IMR-90 (cell line): ENCODE data around the gene PAQR5. TPM values are rescaled to one million over a fixed set of nuclear protein-coding genes. Genes with fewer than 3 reads are reported as not detected.

Source experiments
- ATAC-seq: fragments of 200-7000 bp; cut with Tn5 transposase; 2 replicates; pipeline ENCODE4 v1.9.1; 2020; ENCODE audit warnings: low read depth, mild to moderate bottlenecking, moderate library complexity
- BruUV-seq: library from RNA; stranded (reverse); fragments of 400-500 nt; replicated peaks from 2 replicates; lab custom pipeline; 2021; lab: Mats Ljungman, UMichigan
- CTCF ChIA-PET: fragments of 300-600 bp; formaldehyde crosslinking; extraction: SDS; loops from one replicate; lab custom pipeline; 2021; ENCODE audit warnings: antibody characterized with exemption; lab: Yijun Ruan, JAX
- POLR2A ChIA-PET: fragments of 300-600 bp; sonication (Branson Sonifier 250); formaldehyde crosslinking; loops from one replicate; lab custom pipeline; 2022; ENCODE audit warnings: antibody characterized with exemption; ENCODE audit not compliant: unreplicated experiment; lab: Charles Lee
- DNase-seq: peaks from one replicate; pipeline ENCODE4 v3.0.0; 2013
- H2AFZ ChIP-seq: replicated peaks from 2 replicates; pipeline ENCODE3; 2013; ENCODE audit warnings: low read length, mild to moderate bottlenecking; ENCODE audit not compliant: poor library complexity
- H2AK5ac ChIP-seq: 2 replicates; pipeline ENCODE4 v1.6.1; 2013; ENCODE audit warnings: low read depth, low read length, inconsistent platforms
- H2AK9ac ChIP-seq: replicated peaks from 2 replicates; pipeline ENCODE3; 2013; ENCODE audit warnings: mild to moderate bottlenecking, low read depth, low read length, moderate library complexity; ENCODE audit not compliant: poor library complexity
- H2BK120ac ChIP-seq: 2 replicates; pipeline ENCODE4 v1.6.1; 2013; ENCODE audit warnings: low read depth, low read length, inconsistent platforms
- H2BK15ac ChIP-seq: 3 replicates; pipeline ENCODE4 v1.6.1; 2013; ENCODE audit warnings: low read depth, low read length, inconsistent platforms
- H2BK20ac ChIP-seq: 2 replicates; pipeline ENCODE4 v1.6.1; 2013; ENCODE audit warnings: low read depth, mild to moderate bottlenecking, inconsistent platforms, low read length, moderate library complexity
- H2BK5ac ChIP-seq: 2 replicates; pipeline ENCODE4 v1.6.1; 2013; ENCODE audit warnings: mild to moderate bottlenecking, low read depth, low read length, inconsistent platforms; ENCODE audit not compliant: poor library complexity, severe bottlenecking
- H3K14ac ChIP-seq: replicated peaks from 2 replicates; pipeline ENCODE4 v1.6.1; 2013; ENCODE audit warnings: low read depth, low read length, inconsistent platforms
- H3K18ac ChIP-seq: 2 replicates; pipeline ENCODE4 v1.6.1; 2013; ENCODE audit warnings: low read depth, low read length, control low read depth
- H3K23ac ChIP-seq: 2 replicates; pipeline ENCODE4 v1.6.1; 2013; ENCODE audit warnings: low read depth, low read length, inconsistent platforms
- H3K27ac ChIP-seq: 2 replicates; pipeline ENCODE4 v1.5.1; 2013; ENCODE audit warnings: mild to moderate bottlenecking, control low read depth, low read length; ENCODE audit not compliant: insufficient read depth
- H3K27me3 ChIP-seq: 2 replicates; pipeline ENCODE4 v1.6.1; 2013; ENCODE audit warnings: low read length; ENCODE audit not compliant: control insufficient read depth, insufficient read depth
- H3K36me3 ChIP-seq: 2 replicates; pipeline ENCODE4 v1.6.1; 2013; ENCODE audit warnings: low read length, mixed read lengths; ENCODE audit not compliant: control insufficient read depth, insufficient read depth
- H3K4ac ChIP-seq: 2 replicates; pipeline ENCODE4 v1.6.1; 2013; ENCODE audit warnings: low read depth, low read length, inconsistent platforms
- H3K4me1 ChIP-seq: 2 replicates; pipeline ENCODE4 v1.6.1; 2013; ENCODE audit warnings: low read length, mixed read lengths; ENCODE audit not compliant: control insufficient read depth, insufficient read depth
- H3K4me2 ChIP-seq: 2 replicates; pipeline ENCODE4 v1.6.1; 2013; ENCODE audit warnings: low read depth, mild to moderate bottlenecking, control low read depth, low read length, moderate library complexity
- H3K4me3 ChIP-seq: 2 replicates; pipeline ENCODE4 v1.5.1; 2013; ENCODE audit warnings: low read depth, mild to moderate bottlenecking, control low read depth, low read length, moderate library complexity; ENCODE audit not compliant: insufficient read depth
- H3K56ac ChIP-seq: 2 replicates; pipeline ENCODE4 v1.6.1; 2013; ENCODE audit warnings: low read length, inconsistent platforms; ENCODE audit not compliant: insufficient read depth; ENCODE audit errors: extremely low read depth
- H3K79me1 ChIP-seq, 2 experiments: 2 replicates each; pipeline ENCODE4 v1.6.1; 2013; ENCODE audit warnings: low read length in 2 of 2, inconsistent platforms in 1 of 2, low read depth in 1 of 2
- H3K9ac ChIP-seq: 2 replicates; pipeline ENCODE4 v1.6.1; 2013; ENCODE audit warnings: low read depth, low read length, control low read depth
- H3K9me1 ChIP-seq: 2 replicates; pipeline ENCODE4 v1.6.1; 2013; ENCODE audit warnings: low read length, inconsistent platforms; ENCODE audit not compliant: insufficient read depth
- H3K9me3 ChIP-seq: 2 replicates; pipeline ENCODE4 v1.6.1; 2013; ENCODE audit warnings: low read length; ENCODE audit not compliant: control insufficient read depth, insufficient read depth
- H4K20me1 ChIP-seq: 2 replicates; pipeline ENCODE4 v1.6.1; 2013; ENCODE audit warnings: low read length, inconsistent platforms; ENCODE audit not compliant: insufficient read depth
- H4K5ac ChIP-seq: 2 replicates; pipeline ENCODE4 v1.6.1; 2013; ENCODE audit warnings: mild to moderate bottlenecking, low read depth, low read length, control low read depth
- H4K8ac ChIP-seq, 2 experiments: 2 replicates each; pipeline ENCODE4 v1.6.1; 2013; ENCODE audit warnings: low read depth in 2 of 2, low read length in 2 of 2, control low read depth in 1 of 2, inconsistent platforms in 1 of 2
- H4K91ac ChIP-seq: 2 replicates; pipeline ENCODE4 v1.6.1; 2013; ENCODE audit warnings: low read depth, low read length, inconsistent platforms; ENCODE audit not compliant: insufficient read depth
- BHLHE40 ChIP-seq: fragments of 150-350 bp; IDR thresholded peaks from 2 replicates; pipeline ENCODE4 v1.6.1; 2016; ENCODE audit warnings: mild to moderate bottlenecking, low read depth, low read length
- CEBPB ChIP-seq: IDR thresholded peaks from 2 replicates; pipeline ENCODE4 v1.6.1; 2012; ENCODE audit warnings: low read depth, low read length, improper control_type of control experiment
- CHD1 ChIP-seq: IDR thresholded peaks from 2 replicates; pipeline ENCODE4 v1.6.1; 2012; ENCODE audit warnings: low read depth, low read length, improper control_type of control experiment
- CTCF ChIP-seq: conservative IDR thresholded peaks from 2 replicates; pipeline ENCODE4 v1.5.1; 2012; ENCODE audit warnings: mild to moderate bottlenecking, low read depth, low read length, improper control_type of control experiment
- ELK1 ChIP-seq: fragments of 150-350 bp; IDR thresholded peaks from 2 replicates; pipeline ENCODE4 v1.6.1; 2016; ENCODE audit warnings: low read depth, mild to moderate bottlenecking, low read length, moderate library complexity, borderline replicate concordance
- MAFK ChIP-seq: IDR thresholded peaks from 2 replicates; pipeline ENCODE4 v1.6.1; 2012; ENCODE audit warnings: low read depth, low read length, improper control_type of control experiment
- MAZ ChIP-seq: IDR thresholded peaks from 2 replicates; pipeline ENCODE4 v1.6.1; 2012; ENCODE audit warnings: low read depth, mild to moderate bottlenecking, low read length, improper control_type of control experiment, moderate library complexity, borderline replicate concordance
- MXI1 ChIP-seq: IDR thresholded peaks from 2 replicates; pipeline ENCODE4 v1.6.1; 2012; ENCODE audit warnings: low read depth, mild to moderate bottlenecking, low read length, moderate library complexity, borderline replicate concordance
- NFE2L2 ChIP-seq: fragments of 150-350 bp; IDR thresholded peaks from 2 replicates; pipeline ENCODE4 v1.6.1; 2016; ENCODE audit warnings: low read depth, mild to moderate bottlenecking, low read length
- POLR2A ChIP-seq: IDR thresholded peaks from 2 replicates; pipeline ENCODE4 v1.6.1; 2012; ENCODE audit warnings: mild to moderate bottlenecking, low read depth, low read length
- RCOR1 ChIP-seq: IDR thresholded peaks from 2 replicates; pipeline ENCODE4 v1.6.1; 2012; ENCODE audit warnings: mild to moderate bottlenecking, low read length, improper control_type of control experiment; ENCODE audit not compliant: insufficient replicate concordance
- SMC3 ChIP-seq: fragments of 150-350 bp; IDR thresholded peaks from 2 replicates; pipeline ENCODE4 v1.6.1; 2016; ENCODE audit warnings: low read depth, mild to moderate bottlenecking, antibody characterized with exemption, low read length, moderate library complexity
- USF2 ChIP-seq: fragments of 150-350 bp; IDR thresholded peaks from 2 replicates; pipeline ENCODE4 v1.6.1; 2017; ENCODE audit warnings: mild to moderate bottlenecking, antibody characterized with exemption, low read length, low read depth
- WGBS, 2 experiments: methylation state at CpG; one replicate each; pipeline versions ENCODE4 v1.1.5 to v1.1.7; 2013; ENCODE audit warnings: missing lambda C conversion rate in 2 of 2; ENCODE audit not compliant: insufficient read length in 1 of 2; ENCODE audit errors: extremely low coverage in 2 of 2; 5-methylcytosine and 5-hydroxymethylcytosine counted together
- dilution Hi-C: fragments of 300-500 bp; cut with HindIII; formaldehyde crosslinking; loops from one replicate; pipeline ENCODE4 v1.14.3; 2018; ENCODE audit warnings: low sequenced_read_pairs; ENCODE audit not compliant: unreplicated experiment
- in situ Hi-C: fragments of 300-500 bp; cut with MboI; formaldehyde crosslinking; loops from 3 replicates; pipeline ENCODE4 v1.14.3; 2019; ENCODE audit warnings: low sequenced_read_pairs, inconsistent platforms, mixed read lengths
- intact Hi-C: fragments of 100-400 bp; cut with micrococcal nuclease; formaldehyde crosslinking; loops from 2 replicates; pipeline ENCODE4 v1.10.0; 2022
- polyA plus RNA-seq, 3 experiments: library from polyadenylated mRNA; depleted of rRNA; stranded (reverse); fragments of >200 nt; gene quantifications; 2 replicates each; pipeline ENCODE4 v1.2.3, GENCODE V29; 2012; ENCODE audit warnings: low replicate concordance in 1 of 3
- total RNA-seq: library from RNA; depleted of rRNA; stranded (reverse); fragments of >200 nt; gene quantifications from 2 replicates; pipeline ENCODE4 v1.2.3, GENCODE V29; 2012

Gene PAQR5
- total and polyA plus RNA-seq, 2 of the 4 experiments (the other 2 are of a cell fraction): 2.3 to 2.7 TPM

- WGBS, 2 experiments: 84% methylated on average over 8 of the region's 19 CpGs; no CpG with 5 or more reads in 1 of the 2 experiments
- H3K27ac ChIP-seq: peak overlapping the region; percentile 61; the same call in 1 of the 2 replicates
- ChIA-PET CTCF (interaction anchor here (0.7 kb wide), 1 partner anchor 395 kb away, joined by 3 read pairs; no protein-coding TSS in a partner anchor), POLR2A (no interaction called here)
- no peak overlapping the region for H3K4me3 ChIP-seq
- no peak overlapping the region for H2BK5ac ChIP-seq
- H4K20me1 ChIP-seq: no peaks in the 10 kb centered on the region
- in situ Hi-C loops: no loop called here
- peak overlapping the region; percentile 53; the same call in 1 of the 3 replicates for H2BK15ac ChIP-seq
- no peak overlapping the region for H3K23ac ChIP-seq
- peaks cover 11% of the 10 kb centered on the region; the same call in 1 of the 2 replicates for H3K9me1 ChIP-seq
- peak overlapping the region; percentile 22 for H2AK9ac ChIP-seq
- dilution Hi-C loops: no loop called here
- no peaks in the 10 kb centered on the region for H3K79me1 ChIP-seq
- ATAC-seq (no peak), DNase-seq (no peak)
- peak overlapping the region; percentile 74; the same call in 1 of the 2 replicates for H3K18ac ChIP-seq
- no peaks in the 10 kb centered on the region for H3K27me3 ChIP-seq
- H3K9ac ChIP-seq: no peak overlapping the region
- no peak overlapping the region for H2AFZ ChIP-seq
- H3K56ac ChIP-seq: no peak overlapping the region
- no peaks in the 10 kb centered on the region for H3K36me3 ChIP-seq
- H3K4me1 ChIP-seq: peaks cover 17% of the 10 kb centered on the region
- peak overlapping the region; percentile 62 for H2AK5ac ChIP-seq
- no peak overlapping the region; the same call in 1 of the 2 replicates for H3K4me2 ChIP-seq
- peak overlapping the region; percentile 46; the same call in 1 of the 2 replicates for H4K5ac ChIP-seq
- peak overlapping the region; percentile 72 for H2BK20ac ChIP-seq
- H3K14ac ChIP-seq: peak overlapping the region; percentile 24; the same call in 1 of the 2 replicates
- intact Hi-C loops: no loop called here
- BruUV-seq: no TSS peak
- no peaks in the 10 kb centered on the region for H3K9me3 ChIP-seq
- H4K91ac ChIP-seq: peak overlapping the region; percentile 48
- H4K8ac ChIP-seq: peak overlapping the region; percentile 39 to 61; a peak in 3 of 4 replicates
- H3K4ac ChIP-seq: peak overlapping the region; percentile 66
- peak overlapping the region; percentile 68 for H2BK120ac ChIP-seq
- TF ChIP-seq SMC3 (no peak), POLR2A (no peak), RCOR1 (no peak), CHD1 (no peak), BHLHE40 (no peak), MAFK (no peak), ELK1 (no peak), CEBPB (no peak), USF2 (no peak), MAZ (no peak), NFE2L2 (no peak), MXI1 (no peak), CTCF (no peak)
Observed at GRCh38 chr15:69319384-69320375, 21.0 kb downstream of the PAQR5 start.
